HEK293 (cell line): ENCODE data around the gene PKNOX2.

Experiments
- CTCF ChIA-PET: fragments of 350-600 bp; formaldehyde crosslinking; extraction: SDS; loops from one replicate; lab custom pipeline; 2021; ENCODE audit warnings: antibody characterized with exemption; lab: Yijun Ruan, JAX
- POLR2A ChIA-PET: fragments of 300-600 bp; formaldehyde crosslinking; extraction: SDS; loops from one replicate; lab custom pipeline; 2020; ENCODE audit warnings: antibody characterized with exemption, inconsistent platforms; lab: Yijun Ruan, JAX
- H3K27ac ChIP-seq: fragments of 200-500 bp; sonication (Bioruptor generic); 2 replicates; pipeline ENCODE4 v1.5.1; 2014; ENCODE audit warnings: low read depth, low read length, control low read depth, inconsistent platforms; ENCODE audit errors: extremely low read depth
- H3K36me3 ChIP-seq, 2 experiments: fragments of 200-500 bp in 1 of 2; sonication (Bioruptor generic) in 1 of 2; 1 replicate in 1 of 2; 2 replicates in 1 of 2; pipeline ENCODE4 v1.5.1; 2014 to 2017; ENCODE audit warnings: inconsistent platforms in 2 of 2, low read length in 2 of 2; ENCODE audit not compliant: control insufficient read depth in 2 of 2, insufficient read depth in 1 of 2
- H3K4me1 ChIP-seq: fragments of 200-500 bp; sonication (Bioruptor generic); 2 replicates; pipeline ENCODE4 v1.5.1; 2014; ENCODE audit warnings: mild to moderate bottlenecking, low read length, inconsistent platforms; ENCODE audit not compliant: control insufficient read depth, insufficient read depth
- H3K4me3 ChIP-seq: 2 replicates; pipeline ENCODE4 v1.5.1; 2011; ENCODE audit warnings: low read depth, mild to moderate bottlenecking, control low read depth, low read length, moderate library complexity
- H3K9me3 ChIP-seq: fragments of 200-500 bp; sonication (Bioruptor generic); 2 replicates; pipeline ENCODE4 v1.5.1; 2014; ENCODE audit warnings: low read depth, low read length, inconsistent platforms; ENCODE audit not compliant: control insufficient read depth, insufficient read depth
- AEBP2 ChIP-seq: fragments of 450-650 bp; formaldehyde crosslinking; IDR thresholded peaks from 2 replicates; pipeline ENCODE4 v1.5.1; 2016; ENCODE audit warnings: missing biosample characterization, missing genetic modification characterization, borderline replicate concordance
- GLIS1 ChIP-seq: fragments of 450-650 bp; formaldehyde crosslinking; IDR thresholded peaks from 2 replicates; pipeline ENCODE4 v1.5.1; 2016; ENCODE audit warnings: missing biosample characterization, missing genetic modification characterization
- KLF10 ChIP-seq: fragments of 450-650 bp; IDR thresholded peaks from 2 replicates; pipeline ENCODE4 v1.5.1; 2018; ENCODE audit warnings: missing biosample characterization, mild to moderate bottlenecking, missing genetic modification characterization
- KLF7 ChIP-seq: fragments of 450-650 bp; formaldehyde crosslinking; IDR thresholded peaks from 2 replicates; pipeline ENCODE4 v1.5.1; 2016; ENCODE audit warnings: missing biosample characterization, missing genetic modification characterization, borderline replicate concordance
- MZF1 ChIP-seq: fragments of 450-650 bp; formaldehyde crosslinking; IDR thresholded peaks from 2 replicates; pipeline ENCODE4 v1.5.1; 2017; ENCODE audit warnings: missing biosample characterization, missing genetic modification characterization, borderline replicate concordance
- SP7 ChIP-seq: fragments of 450-650 bp; formaldehyde crosslinking; IDR thresholded peaks from 2 replicates; pipeline ENCODE4 v1.5.1; 2016; ENCODE audit warnings: missing biosample characterization, missing genetic modification characterization
- ZBTB1 ChIP-seq: fragments of 450-650 bp; formaldehyde crosslinking; IDR thresholded peaks from 2 replicates; pipeline ENCODE4 v1.5.1; 2016; ENCODE audit warnings: missing biosample characterization, missing genetic modification characterization
- ZBTB8A ChIP-seq: fragments of 450-650 bp; formaldehyde crosslinking; IDR thresholded peaks from 2 replicates; pipeline ENCODE4 v1.5.1; 2016; ENCODE audit warnings: missing biosample characterization, missing genetic modification characterization
- ZFP41 ChIP-seq: fragments of 450-650 bp; formaldehyde crosslinking; IDR thresholded peaks from 2 replicates; pipeline ENCODE4 v1.5.1; 2016; ENCODE audit warnings: missing biosample characterization, missing genetic modification characterization, borderline replicate concordance
- ZNF148 ChIP-seq: fragments of 450-650 bp; formaldehyde crosslinking; IDR thresholded peaks from 2 replicates; pipeline ENCODE4 v1.5.0; 2017; ENCODE audit warnings: missing biosample characterization, missing genetic modification characterization, borderline replicate concordance
- ZNF155 ChIP-seq: fragments of 450-650 bp; formaldehyde crosslinking; IDR thresholded peaks from 2 replicates; pipeline ENCODE4 v1.5.1; 2016; ENCODE audit warnings: missing biosample characterization, missing genetic modification characterization
- ZNF24 ChIP-seq: fragments of 450-650 bp; formaldehyde crosslinking; IDR thresholded peaks from 2 replicates; pipeline ENCODE4 v1.5.1; 2016; ENCODE audit warnings: missing biosample characterization, missing genetic modification characterization
- ZNF311 ChIP-seq: fragments of 450-650 bp; formaldehyde crosslinking; IDR thresholded peaks from 2 replicates; pipeline ENCODE4 v1.5.1; 2017; ENCODE audit warnings: missing biosample characterization, missing genetic modification characterization, borderline replicate concordance
- ZNF404 ChIP-seq: fragments of 450-650 bp; formaldehyde crosslinking; IDR thresholded peaks from 2 replicates; pipeline ENCODE4 v1.5.1; 2017; ENCODE audit warnings: missing biosample characterization, missing genetic modification characterization
- ZNF488 ChIP-seq: fragments of 450-650 bp; formaldehyde crosslinking; IDR thresholded peaks from 2 replicates; pipeline ENCODE4 v1.5.1; 2016; ENCODE audit warnings: missing biosample characterization, missing genetic modification characterization
- ZNF501 ChIP-seq: fragments of 450-650 bp; formaldehyde crosslinking; IDR thresholded peaks from 2 replicates; pipeline ENCODE4 v1.5.1; 2016; ENCODE audit warnings: missing biosample characterization, missing genetic modification characterization
- ZNF585B ChIP-seq: fragments of 450-650 bp; formaldehyde crosslinking; IDR thresholded peaks from 2 replicates; pipeline ENCODE4 v1.5.1; 2016; ENCODE audit warnings: missing biosample characterization, missing genetic modification characterization
- ZNF610 ChIP-seq: fragments of 450-650 bp; formaldehyde crosslinking; IDR thresholded peaks from 2 replicates; pipeline ENCODE4 v1.5.1; 2016; ENCODE audit warnings: missing biosample characterization, missing genetic modification characterization, borderline replicate concordance
- ZNF626 ChIP-seq: fragments of 450-650 bp; sonication (Bioruptor Pico); formaldehyde crosslinking; IDR thresholded peaks from 2 replicates; pipeline ENCODE4 v1.5.1; 2018; ENCODE audit warnings: missing biosample characterization, missing genetic modification characterization, inconsistent platforms
- ZNF776 ChIP-seq: fragments of 450-650 bp; formaldehyde crosslinking; IDR thresholded peaks from 2 replicates; pipeline ENCODE4 v1.5.0; 2017; ENCODE audit warnings: missing biosample characterization, missing genetic modification characterization, borderline replicate concordance
- ZXDB ChIP-seq: fragments of 450-650 bp; formaldehyde crosslinking; IDR thresholded peaks from 2 replicates; pipeline ENCODE4 v1.5.1; 2016; ENCODE audit warnings: missing biosample characterization, missing genetic modification characterization

PKNOX2 gene

GRCh38 chr11:125244166-125244565 lies 79.6 kb downstream of the PKNOX2 start:
- TF ChIP-seq ZNF585B (no peak), GLIS1 (peak; percentile 21; the same call in 1 of the 2 replicates)
- ChIA-PET CTCF (interaction anchor here (0.8 kb wide), 1 partner anchor 79 kb away, joined by 3 read pairs; no protein-coding TSS in a partner anchor), POLR2A (no interaction called here)
- Histone ChIP-seq H3K9me3 (no peaks in the 10 kb centered on the region), H3K27ac (no peak overlapping the region), H3K36me3 (no peaks in the 10 kb centered on the region), H3K4me3 (no peak overlapping the region), H3K4me1 (no peaks in the 10 kb centered on the region)

- TF ChIP-seq ZNF488 (tag by site-specific recombination) = no peak
- TF ChIP-seq ZNF776 (tag by site-specific recombination) = no peak
- no peak for TF ChIP-seq ZNF404
- TF ChIP-seq ZFP41 (tag by site-specific recombination) = no peak
- no peak for TF ChIP-seq ZBTB8A
- TF ChIP-seq SP7 (tag by site-specific recombination) = no peak
- TF ChIP-seq ZNF311 = no peak
- TF ChIP-seq ZNF24 = no peak
- TF ChIP-seq AEBP2 (tag by site-specific recombination) = no peak
- TF ChIP-seq ZNF148 (tag by site-specific recombination) = no peak
- TF ChIP-seq ZNF501 (tag by site-specific recombination) = no peak
- no peak for TF ChIP-seq MZF1
- TF ChIP-seq KLF7 (tag by site-specific recombination) = no peak
- TF ChIP-seq, all 188 proteins: peak for 0
- ChIA-PET POLR2A (no interaction called here), CTCF (no interaction called here)
- Histone ChIP-seq H3K36me3 (no peaks in the 10 kb centered on the region), H3K27ac (no peak overlapping the region), H3K9me3 (no peaks in the 10 kb centered on the region), H3K4me3 (no peak overlapping the region), H3K4me1 (no peaks in the 10 kb centered on the region)
These were observed 80.7 kb downstream of the PKNOX2 start for GRCh38 chr11:125245299-125245698.

- TF ChIP-seq ZNF626 (no peak), ZNF155 (tag by site-specific recombination) (no peak), ZNF501 (tag by site-specific recombination) (no peak), ZBTB1 (tag by site-specific recombination) (no peak), ZXDB (no peak), KLF10 (tag by site-specific recombination) (no peak), ZNF610 (tag by site-specific recombination) (no peak)
- no peaks in the 10 kb centered on the region for H3K9me3 ChIP-seq
- no peaks in the 10 kb centered on the region for H3K36me3 ChIP-seq
- H3K4me1 ChIP-seq = no peaks in the 10 kb centered on the region
- ChIA-PET POLR2A (no interaction called here), CTCF (interaction anchor here (1.2 kb wide), 1 partner anchor 18 kb away, joined by 3 read pairs; no protein-coding TSS in a partner anchor)
- H3K4me3 ChIP-seq = no peak overlapping the region
- no peak overlapping the region for H3K27ac ChIP-seq
These were observed 82.9 kb downstream of the PKNOX2 start for GRCh38 chr11:125247431-125247830.
